ENCODE data around the gene OBSCN. TPM values are rescaled to one million over a fixed set of nuclear protein-coding genes. Genes with fewer than 3 reads are reported as not detected.

OBSCN gene
- total RNA-seq, 1 donor from 2014 or later, result 15.2 TPM

DNA sequence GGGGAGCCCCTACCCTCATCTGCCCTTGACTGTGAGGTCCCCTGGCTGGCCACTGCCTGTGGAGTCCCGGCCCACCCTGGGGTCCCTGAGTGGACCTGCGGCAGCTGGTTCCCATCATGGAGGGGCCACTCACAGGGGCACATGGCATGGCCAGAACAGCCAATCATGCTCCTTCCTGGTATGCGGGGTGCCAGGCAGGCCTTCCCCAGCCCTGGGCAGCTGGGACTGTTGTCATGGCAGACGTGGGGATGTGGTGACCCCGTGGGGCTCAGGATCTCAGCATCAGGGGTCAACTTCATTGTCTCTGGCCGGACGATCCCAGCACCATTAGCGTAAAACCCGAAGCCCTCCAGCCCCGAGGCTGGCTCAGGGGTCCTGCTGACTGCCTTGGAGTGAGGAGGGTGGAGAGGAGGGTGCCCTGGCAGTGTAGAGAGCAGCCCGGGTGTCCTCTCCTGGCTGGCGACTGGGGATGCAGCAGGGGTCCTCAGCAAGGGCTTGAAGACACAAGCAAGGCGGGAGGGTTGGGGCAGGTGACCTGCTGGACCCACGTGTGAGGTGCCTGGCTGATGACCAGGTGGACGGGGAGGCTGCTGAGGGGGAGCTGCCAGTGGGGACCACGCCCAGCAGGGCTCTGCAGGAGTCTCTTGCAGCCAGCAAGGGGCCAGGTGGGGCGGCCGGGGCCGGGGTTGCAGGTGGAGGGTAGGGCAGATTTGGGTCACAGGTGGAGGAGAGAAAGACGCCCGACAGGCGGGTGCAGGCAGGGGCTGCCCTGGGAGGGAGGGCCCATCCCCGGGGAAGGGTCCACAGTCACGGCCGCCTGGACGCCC, 153.7 kb downstream of the OBSCN start:
- Mint-ChIP-seq H3K4me1 (ENCODE audit: unreplicated experiment) (peaks cover 7% of the 10 kb centered on the region), H3K27me3 (ENCODE audit: unreplicated experiment) (no peaks in the 10 kb centered on the region), H3K36me3 (ENCODE audit: unreplicated experiment) (no peaks in the 10 kb centered on the region), H3K9me3 (ENCODE audit: unreplicated experiment) (no peaks in the 10 kb centered on the region), H3K4me3 (ENCODE audit: unreplicated experiment) (no peak overlapping the region), H3K27ac (ENCODE audit: unreplicated experiment) (no peak overlapping the region)
- no peak for DNase-seq (ENCODE audit: extremely low spot score, unreplicated experiment)
- no peak for TF ChIP-seq CTCF (IDR thresholded peaks at IDR 0.05)

DNA sequence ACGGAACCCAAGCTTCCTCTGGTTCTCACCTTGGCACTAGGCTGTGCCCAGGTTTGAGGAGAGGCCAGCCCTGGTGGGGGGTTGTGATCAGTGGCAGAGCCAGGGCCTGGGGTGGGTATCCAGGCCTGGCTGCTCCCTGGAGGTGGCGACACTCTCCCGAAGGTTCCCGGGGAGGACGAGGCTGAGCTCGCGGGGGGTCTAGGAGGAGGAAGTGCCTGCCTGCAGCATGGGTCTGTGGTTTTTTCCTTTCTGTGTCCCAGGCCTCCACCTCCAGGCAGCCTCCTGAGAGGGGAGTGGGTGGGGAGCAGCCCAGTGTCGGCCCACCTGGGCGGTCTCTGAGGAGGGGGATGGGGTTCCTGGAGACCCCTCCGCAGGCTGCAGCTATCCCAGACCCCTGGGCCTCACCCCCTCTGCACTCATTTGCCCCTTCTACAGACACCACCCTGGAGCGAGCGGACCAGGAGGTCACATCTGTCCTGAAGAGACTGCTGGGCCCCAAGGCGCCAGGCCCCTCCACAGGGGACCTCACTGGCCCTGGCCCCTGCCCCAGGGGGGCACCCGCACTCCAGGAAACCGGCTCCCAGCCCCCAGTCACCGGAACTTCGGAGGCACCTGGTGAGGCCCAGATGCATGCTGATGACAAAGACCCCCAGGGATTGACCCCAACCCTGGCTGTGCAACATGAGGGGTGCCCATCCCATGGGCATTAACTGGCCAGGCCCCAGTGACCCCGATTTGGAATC, 154.5 kb downstream of the OBSCN start:
- H3K9me3 Mint-ChIP-seq (ENCODE audit: unreplicated experiment), result no peaks in the 10 kb centered on the region
- no peaks in the 10 kb centered on the region for H3K27me3 Mint-ChIP-seq (ENCODE audit: unreplicated experiment)
- H3K36me3 Mint-ChIP-seq (ENCODE audit: unreplicated experiment), result no peaks in the 10 kb centered on the region
- no peak for DNase-seq (ENCODE audit: extremely low spot score, unreplicated experiment)
- no peak overlapping the region for H3K4me3 Mint-ChIP-seq (ENCODE audit: unreplicated experiment)
- no peak overlapping the region for H3K27ac Mint-ChIP-seq (ENCODE audit: unreplicated experiment)
- peaks cover 7% of the 10 kb centered on the region for H3K4me1 Mint-ChIP-seq (ENCODE audit: unreplicated experiment)
- no peak for TF ChIP-seq CTCF (IDR thresholded peaks at IDR 0.05)

DNA sequence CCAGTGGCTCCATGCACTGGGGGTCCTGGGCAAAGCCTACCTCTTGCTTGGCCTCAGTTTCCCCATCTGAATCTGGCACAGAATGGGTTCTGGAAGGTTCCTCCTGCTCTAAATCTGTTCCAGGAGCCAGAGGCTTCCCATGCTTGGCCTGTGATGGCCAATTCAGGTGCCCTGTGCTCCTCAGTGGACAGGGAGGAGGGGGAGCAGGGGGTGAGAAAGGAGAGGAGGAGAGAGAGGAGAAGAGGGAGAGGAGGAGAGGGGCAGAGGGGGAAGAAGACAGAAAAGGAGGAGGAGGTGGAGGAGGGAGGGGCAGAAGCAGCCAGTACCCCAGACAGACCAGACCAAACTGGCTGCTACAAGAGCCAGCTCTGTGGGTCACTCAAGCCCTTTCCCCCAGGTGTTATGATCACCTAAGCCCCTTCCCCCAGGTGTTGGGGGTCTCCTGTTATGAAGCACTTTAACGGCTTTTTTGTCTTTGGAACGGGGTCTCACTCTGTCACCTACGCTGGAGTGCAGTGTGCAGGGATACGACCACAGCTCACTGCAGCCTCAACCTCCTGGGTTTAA, 155.1 kb downstream of the OBSCN start:
- H3K9me3 Mint-ChIP-seq (ENCODE audit: unreplicated experiment), result no peaks in the 10 kb centered on the region
- no peak overlapping the region for H3K27ac Mint-ChIP-seq (ENCODE audit: unreplicated experiment)
- H3K4me3 Mint-ChIP-seq (ENCODE audit: unreplicated experiment), result no peak overlapping the region
- no peaks in the 10 kb centered on the region for H3K27me3 Mint-ChIP-seq (ENCODE audit: unreplicated experiment)
- TF ChIP-seq CTCF (IDR thresholded peaks at IDR 0.05), result no peak
- no peak for DNase-seq (ENCODE audit: extremely low spot score, unreplicated experiment)
- H3K36me3 Mint-ChIP-seq (ENCODE audit: unreplicated experiment), result no peaks in the 10 kb centered on the region
- H3K4me1 Mint-ChIP-seq (ENCODE audit: unreplicated experiment), result peaks cover 7% of the 10 kb centered on the region

- Mint-ChIP-seq H3K27ac (ENCODE audit: unreplicated experiment) (no peak overlapping the region), H3K9me3 (ENCODE audit: unreplicated experiment) (no peaks in the 10 kb centered on the region), H3K4me1 (ENCODE audit: unreplicated experiment) (peaks cover 7% of the 10 kb centered on the region), H3K27me3 (ENCODE audit: unreplicated experiment) (no peaks in the 10 kb centered on the region), H3K4me3 (ENCODE audit: unreplicated experiment) (no peak overlapping the region), H3K36me3 (ENCODE audit: unreplicated experiment) (no peaks in the 10 kb centered on the region)
- DNase-seq (ENCODE audit: extremely low spot score, unreplicated experiment), result no peak
- no peak for TF ChIP-seq CTCF (IDR thresholded peaks at IDR 0.05)
Observed at GRCh38 chr1:228363686-228364067, 155.8 kb downstream of the OBSCN start.
